Endothelial cell of umbilical vein (primary cell): Measurements from ENCODE around the gene EPAS1. TPM values are rescaled to one million over a fixed set of nuclear protein-coding genes. Genes with fewer than 3 reads are reported as not detected.

Experiments
- BruUV-seq: library from RNA; stranded (reverse); fragments of 400-500 nt; replicated peaks from 2 replicates; lab custom pipeline; 2021; lab: Mats Ljungman, UMichigan
- CTCF ChIA-PET: fragments of 300-600, 350-600 bp; sonication (Branson Sonifier 250); formaldehyde crosslinking; loops from one replicate; lab custom pipeline; 2021; ENCODE audit warnings: antibody characterized with exemption, inconsistent platforms; lab: Charles Lee
- POLR2A ChIA-PET: fragments of 300-600, 350-600 bp; sonication (Branson Sonifier 250); formaldehyde crosslinking; loops from one replicate; lab custom pipeline; 2021; ENCODE audit warnings: antibody characterized with exemption, inconsistent platforms; lab: Charles Lee
- DNase-seq: peaks from one replicate; pipeline ENCODE4 v3.0.0-alpha.2; 2011; ENCODE audit warnings: low read depth, low spot score
- FAIRE-seq: peaks from 2 replicates; lab custom pipeline; 2011; peaks lifted over from hg19 to GRCh38; lab: Jason Lieb, UNC
- H2AFZ ChIP-seq: 2 replicates; pipeline ENCODE4 v1.6.0; 2012; ENCODE audit warnings: low read depth, low read length, control low read depth, inconsistent platforms
- H3K27ac ChIP-seq: 2 replicates; pipeline ENCODE4 v1.5.1; 2011; ENCODE audit warnings: low read depth, mild to moderate bottlenecking, control low read depth, low read length, moderate library complexity; ENCODE audit not compliant: insufficient read depth
- H3K27me3 ChIP-seq, 2 experiments: 2 replicates each; pipeline versions ENCODE4 v1.6.0 to v1.6.1; 2011; ENCODE audit warnings: low read length in 2 of 2, mixed read lengths in 1 of 2; ENCODE audit not compliant: control insufficient read depth in 2 of 2, insufficient read depth in 2 of 2
- H3K36me3 ChIP-seq, 2 experiments: 2 replicates in 1 of 2; 3 replicates in 1 of 2; pipeline ENCODE4 v1.5.1; 2011; ENCODE audit warnings: low read length in 2 of 2, mild to moderate bottlenecking in 1 of 2, moderate library complexity in 1 of 2; ENCODE audit not compliant: control insufficient read depth in 2 of 2, insufficient read depth in 2 of 2; ENCODE audit errors: extremely low read depth in 1 of 2
- H3K4me1 ChIP-seq: 3 replicates; pipeline ENCODE4 v1.5.1; 2011; ENCODE audit warnings: mild to moderate bottlenecking, low read length; ENCODE audit not compliant: control insufficient read depth, insufficient read depth; ENCODE audit errors: extremely low read depth
- H3K4me2 ChIP-seq: 2 replicates; pipeline ENCODE4 v1.6.1; 2011; ENCODE audit warnings: low read length, control low read depth, mixed read lengths; ENCODE audit not compliant: insufficient read depth
- H3K4me3 ChIP-seq, 3 experiments: fragments of 200-600 bp in 1 of 3; sonication (generic), shearing (Covaris generic) in 1 of 3; replicated peaks in 1 of 3; 2 replicates each; pipeline ENCODE4 v1.5.1; 2011 to 2016; ENCODE audit warnings: control low read depth in 3 of 3, low read length in 3 of 3, mild to moderate bottlenecking in 2 of 3, inconsistent platforms in 1 of 3, low read depth in 1 of 3, moderate library complexity in 1 of 3; ENCODE audit not compliant: insufficient read depth in 1 of 3
- H3K79me2 ChIP-seq: 2 replicates; pipeline ENCODE4 v1.6.0; 2012; ENCODE audit warnings: low read length, inconsistent platforms; ENCODE audit not compliant: control insufficient read depth, insufficient read depth
- H3K9ac ChIP-seq: replicated peaks from 2 replicates; pipeline ENCODE3; 2011; ENCODE audit warnings: low read length, control low read depth; ENCODE audit not compliant: insufficient read depth; ENCODE audit errors: extremely low read depth
- H3K9me1 ChIP-seq: replicated peaks from 3 replicates; pipeline ENCODE4 v1.6.0; 2011; ENCODE audit warnings: mild to moderate bottlenecking, low read length; ENCODE audit not compliant: control insufficient read depth, insufficient read depth; ENCODE audit errors: extremely low read depth
- H3K9me3 ChIP-seq: replicated peaks from 2 replicates; pipeline ENCODE4 v1.5.1; 2012; ENCODE audit warnings: low read length, inconsistent platforms; ENCODE audit not compliant: control insufficient read depth, insufficient read depth
- H4K20me1 ChIP-seq: replicated peaks from 2 replicates; pipeline ENCODE3; 2011; ENCODE audit warnings: mild to moderate bottlenecking, low read length; ENCODE audit not compliant: control insufficient read depth, insufficient read depth; ENCODE audit errors: extremely low read depth
- EZH2 ChIP-seq: IDR thresholded peaks from 2 replicates; pipeline ENCODE4 v1.6.1; 2012; ENCODE audit warnings: borderline replicate concordance, low read depth, mild to moderate bottlenecking, moderate library complexity, low read length, inconsistent platforms; ENCODE audit not compliant: severe bottlenecking
- FOS ChIP-seq: IDR thresholded peaks from 2 replicates; pipeline ENCODE4 v1.6.1; 2011; ENCODE audit warnings: mild to moderate bottlenecking, low read length, moderate library complexity, borderline replicate concordance; ENCODE audit not compliant: insufficient read depth
- GATA2 ChIP-seq: IDR thresholded peaks from 2 replicates; pipeline ENCODE4 v1.7.0; 2011; ENCODE audit warnings: low read depth, mild to moderate bottlenecking, moderate library complexity, mixed read lengths, low read length; ENCODE audit not compliant: insufficient read length, insufficient read depth
- JUN ChIP-seq: IDR thresholded peaks from 2 replicates; pipeline ENCODE4 v1.6.1; 2011; ENCODE audit warnings: borderline replicate concordance, low read depth; ENCODE audit not compliant: insufficient read length, insufficient read depth
- MYC ChIP-seq: IDR thresholded peaks from one replicate; pipeline ENCODE4 v1.6.1; 2011; ENCODE audit warnings: mild to moderate bottlenecking, low read depth, low read length
- POLR2A ChIP-seq: IDR thresholded peaks from 2 replicates; pipeline ENCODE4 v1.6.1; 2012; ENCODE audit warnings: low read depth, mild to moderate bottlenecking, control low read depth, low read length
- POLR2AphosphoS5 ChIP-seq: IDR thresholded peaks from 2 replicates; pipeline ENCODE4 v1.6.1; 2012; ENCODE audit warnings: low read depth, mild to moderate bottlenecking, control low read depth, low read length, moderate library complexity; ENCODE audit not compliant: insufficient read depth
- dilution Hi-C: fragments of 300-500 bp; cut with MboI; formaldehyde crosslinking; loops from one replicate; pipeline ENCODE4 v1.15.0; 2019; ENCODE audit warnings: low sequenced_read_pairs; ENCODE audit not compliant: extremely low pct_ligation_motif_present
- intact Hi-C: fragments of 100-400 bp; cut with micrococcal nuclease; formaldehyde crosslinking; loops from one replicate; pipeline ENCODE4 v1.10.0; 2022
- polyA plus RNA-seq, 4 experiments: library from polyadenylated mRNA; depleted of rRNA in 3 of 4; stranded (reverse) in 3 of 4; unstranded in 1 of 4; fragments of >200 nt; gene quantifications; 2 replicates each; pipeline versions ENCODE4 v1.2.1 to v1.2.3, GENCODE V29; 2011 to 2012; ENCODE audit warnings: missing spikeins in 1 of 4
- total RNA-seq: library from RNA; stranded (reverse); gene quantifications from 2 replicates; pipeline ENCODE4 v1.2.3, GENCODE V29; 2021
- TF ChIP-seq, protein P1 (sequence below): IDR thresholded peaks from 2 replicates; pipeline ENCODE4 v1.6.1; 2011; ENCODE audit not compliant: insufficient read depth, insufficient read length
- TF ChIP-seq, protein P2 (sequence below), 2 donors: IDR thresholded peaks; 1 replicate in 1 of 2; 2 replicates in 1 of 2; pipeline ENCODE4 v1.5.1; 2011; ENCODE audit warnings: low read length in 2 of 2, mild to moderate bottlenecking in 2 of 2, moderate library complexity in 2 of 2, control low read depth in 1 of 2, inconsistent platforms in 1 of 2, low read depth in 1 of 2; ENCODE audit not compliant: insufficient read depth in 1 of 2; ENCODE audit errors: extremely low read depth in 1 of 2

The EPAS1 gene
- total and polyA plus RNA-seq, 2 donors (not counting 3 experiments of a cell fraction or from before 2014, with no cell fraction given) = 229 to 374 TPM

DNA sequence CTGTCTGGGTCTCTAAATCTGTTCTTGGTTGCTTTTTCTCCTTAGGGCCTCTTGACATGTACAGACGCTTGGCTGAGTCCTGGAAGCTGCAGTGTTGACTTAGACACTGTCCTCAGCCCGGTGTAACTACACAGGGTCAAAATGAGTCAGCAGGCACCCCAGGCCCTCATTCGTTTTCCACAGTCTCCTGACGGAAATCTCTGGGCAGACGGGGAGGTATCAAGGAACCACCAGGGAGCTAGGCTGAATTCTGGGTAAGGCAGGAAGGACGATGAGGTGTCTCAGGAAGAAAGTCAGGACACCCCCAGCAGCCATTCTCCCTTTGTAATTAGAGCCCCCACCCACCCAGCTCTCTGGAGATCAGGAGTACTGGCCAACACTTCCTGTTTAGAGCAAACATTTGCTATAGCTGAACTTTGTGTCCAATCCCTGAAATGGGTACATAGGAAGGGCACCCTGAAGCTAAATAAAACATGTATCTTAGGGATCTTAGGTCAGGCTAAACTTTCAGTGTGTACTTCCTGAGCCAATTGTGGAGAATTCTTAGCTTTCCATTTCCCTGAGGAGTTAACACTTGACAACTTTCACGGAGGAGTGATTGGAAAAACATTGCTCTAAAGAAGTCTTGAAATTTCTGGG, 23.9 kb upstream of the EPAS1 start:
- BruUV-seq = TSS peak; percentile 82
- Histone ChIP-seq H3K27ac (peak overlapping the region; percentile 96), H3K4me3 (no peak overlapping the region), H2AFZ (no peak overlapping the region), H3K79me2 (no peaks in the 10 kb centered on the region), H3K9me1 (no peaks in the 10 kb centered on the region), H3K4me1 (peaks cover 93% of the 10 kb centered on the region), H3K27me3 (no peaks in the 10 kb centered on the region), H4K20me1 (no peaks in the 10 kb centered on the region), H3K9ac (peak overlapping the region; percentile 65), H3K36me3 (no peaks in the 10 kb centered on the region), H3K4me2 (peak overlapping the region; percentile 46), H3K9me3 (no peaks in the 10 kb centered on the region)
- dilution Hi-C loops = no loop called here
- TF ChIP-seq POLR2A (no peak), MYC (no peak), POLR2AphosphoS5 (peak; percentile 67), JUN (peak; percentile 66), GATA2 (peak; percentile 68), FOS (peak; percentile 95), EZH2 (no peak)
- TF ChIP-seq, protein P1, sequence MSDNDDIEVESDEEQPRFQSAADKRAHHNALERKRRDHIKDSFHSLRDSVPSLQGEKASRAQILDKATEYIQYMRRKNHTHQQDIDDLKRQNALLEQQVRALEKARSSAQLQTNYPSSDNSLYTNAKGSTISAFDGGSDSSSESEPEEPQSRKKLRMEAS = no peak
- TF ChIP-seq, protein P2, sequence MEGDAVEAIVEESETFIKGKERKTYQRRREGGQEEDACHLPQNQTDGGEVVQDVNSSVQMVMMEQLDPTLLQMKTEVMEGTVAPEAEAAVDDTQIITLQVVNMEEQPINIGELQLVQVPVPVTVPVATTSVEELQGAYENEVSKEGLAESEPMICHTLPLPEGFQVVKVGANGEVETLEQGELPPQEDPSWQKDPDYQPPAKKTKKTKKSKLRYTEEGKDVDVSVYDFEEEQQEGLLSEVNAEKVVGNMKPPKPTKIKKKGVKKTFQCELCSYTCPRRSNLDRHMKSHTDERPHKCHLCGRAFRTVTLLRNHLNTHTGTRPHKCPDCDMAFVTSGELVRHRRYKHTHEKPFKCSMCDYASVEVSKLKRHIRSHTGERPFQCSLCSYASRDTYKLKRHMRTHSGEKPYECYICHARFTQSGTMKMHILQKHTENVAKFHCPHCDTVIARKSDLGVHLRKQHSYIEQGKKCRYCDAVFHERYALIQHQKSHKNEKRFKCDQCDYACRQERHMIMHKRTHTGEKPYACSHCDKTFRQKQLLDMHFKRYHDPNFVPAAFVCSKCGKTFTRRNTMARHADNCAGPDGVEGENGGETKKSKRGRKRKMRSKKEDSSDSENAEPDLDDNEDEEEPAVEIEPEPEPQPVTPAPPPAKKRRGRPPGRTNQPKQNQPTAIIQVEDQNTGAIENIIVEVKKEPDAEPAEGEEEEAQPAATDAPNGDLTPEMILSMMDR (IDR thresholded peaks at IDR 0.05; ENCODE audit: extremely low read depth in 1 of 2, insufficient read depth in 1 of 2, low read depth in 1 of 2, low read length in 2 of 2) = no peak
- CTCF ChIA-PET = interaction anchor here (0.7 to 2.3 kb wide), 13 partner anchors 9 to 280 kb away, joined by 3 to 9 read pairs (median 3); partner anchors contain the start of gene EPAS1
- POLR2A ChIA-PET = interaction anchor here (1.1 to 1.7 kb wide), 2 partner anchors 24 to 25 kb away, joined by 5 to 6 read pairs; partner anchors contain the start of gene EPAS1
- DNase-seq = peak; percentile 89
- intact Hi-C loops = loop anchor here (1.0 kb wide), 4 partner anchors 16 to 258 kb away; no protein-coding TSS in a partner anchor
- FAIRE-seq = peak; percentile 98
